DND-41 (cell line): ENCODE data around the gene PTGR1.

Source experiments
- ATAC-seq: fragments of 200-7000 bp; cut with Tn5 transposase; 3 replicates; pipeline ENCODE4 v1.9.1; 2021; ENCODE audit warnings: low read depth; ENCODE audit not compliant: insufficient read depth
- DNase-seq: peaks from one replicate; pipeline ENCODE4 v3.0.0-alpha.2; 2020
- H2AFZ ChIP-seq: 2 replicates; pipeline ENCODE4 v1.6.0; 2012; ENCODE audit warnings: low read depth, low read length
- H3K27ac ChIP-seq: 2 replicates; pipeline ENCODE4 v1.5.1; 2012; ENCODE audit warnings: low read length, inconsistent platforms
- H3K27me3 ChIP-seq: fragments of 200-600 bp; sonication (generic); 2 replicates; pipeline ENCODE4 v1.6.0; 2012; ENCODE audit warnings: low read length, mild to moderate bottlenecking, inconsistent platforms; ENCODE audit not compliant: insufficient read depth, poor library complexity
- H3K36me3 ChIP-seq: 2 replicates; pipeline ENCODE4 v1.5.1; 2012; ENCODE audit warnings: low read length, inconsistent platforms; ENCODE audit not compliant: insufficient read depth
- H3K4me1 ChIP-seq: 2 replicates; pipeline ENCODE4 v1.5.1; 2012; ENCODE audit warnings: mild to moderate bottlenecking, low read length; ENCODE audit not compliant: insufficient read depth
- H3K4me2 ChIP-seq: 2 replicates; pipeline ENCODE4 v1.6.0; 2012; ENCODE audit warnings: mild to moderate bottlenecking, moderate library complexity, low read length, inconsistent platforms; ENCODE audit not compliant: insufficient read depth
- H3K4me3 ChIP-seq, 2 experiments: fragments of 200-600 bp in 1 of 2; shearing (Covaris generic) in 1 of 2; 2 replicates each; pipeline ENCODE4 v1.5.1; 2012 to 2016; ENCODE audit warnings: inconsistent platforms in 2 of 2, low read length in 2 of 2, mild to moderate bottlenecking in 2 of 2, low read depth in 1 of 2, moderate library complexity in 1 of 2
- H3K79me2 ChIP-seq: 2 replicates; pipeline ENCODE4 v1.6.0; 2012; ENCODE audit warnings: low read length, inconsistent platforms; ENCODE audit not compliant: insufficient read depth
- H3K9ac ChIP-seq: 2 replicates; pipeline ENCODE4 v1.6.0; 2012; ENCODE audit warnings: low read depth, mild to moderate bottlenecking, inconsistent platforms, low read length, moderate library complexity
- H3K9me3 ChIP-seq: 2 replicates; pipeline ENCODE4 v1.5.1; 2012; ENCODE audit warnings: low read length, moderate library complexity, mild to moderate bottlenecking, inconsistent platforms; ENCODE audit not compliant: insufficient read depth, severe bottlenecking
- H4K20me1 ChIP-seq: 2 replicates; pipeline ENCODE4 v1.6.0; 2012; ENCODE audit warnings: low read length; ENCODE audit not compliant: insufficient read depth
- CTCF ChIP-seq: IDR thresholded peaks from 2 replicates; pipeline ENCODE4 v1.5.1; 2012; ENCODE audit warnings: borderline replicate concordance, low read length, moderate library complexity, mild to moderate bottlenecking; ENCODE audit not compliant: poor library complexity, severe bottlenecking; ENCODE audit errors: extremely low read depth
- EZH2 ChIP-seq: IDR thresholded peaks from 3 replicates; pipeline ENCODE4 v1.6.1; 2012; ENCODE audit warnings: borderline replicate concordance, low read depth, mild to moderate bottlenecking, moderate library complexity, low read length, inconsistent platforms; ENCODE audit not compliant: severe bottlenecking

The PTGR1 gene

GRCh38 chr9:111597852-111598732 is 1.4 kb downstream of the PTGR1 start:
- DNase-seq (peak; percentile 4), ATAC-seq (no peak)
- Histone ChIP-seq H3K36me3 (no peaks in the 10 kb centered on the region), H3K27ac (no peak overlapping the region), H3K4me1 (no peaks in the 10 kb centered on the region), H2AFZ (no peak overlapping the region), H3K9me3 (no peaks in the 10 kb centered on the region), H3K27me3 (no peaks in the 10 kb centered on the region), H4K20me1 (no peaks in the 10 kb centered on the region), H3K4me2 (no peak overlapping the region), H3K4me3 (no peak overlapping the region), H3K79me2 (no peaks in the 10 kb centered on the region), H3K9ac (no peak overlapping the region)
- TF ChIP-seq CTCF (peak; percentile 36), EZH2 (no peak)

- no peak overlapping the region for H2AFZ ChIP-seq
- no peak overlapping the region for H3K4me2 ChIP-seq
- H3K4me3 ChIP-seq, result no peak overlapping the region
- H3K27ac ChIP-seq, result no peak overlapping the region
- no peaks in the 10 kb centered on the region for H3K79me2 ChIP-seq
- TF ChIP-seq CTCF (no peak), EZH2 (no peak)
- no peak overlapping the region for H3K9ac ChIP-seq
- DNase-seq, result no peak
- ATAC-seq, result no peak
- H3K36me3 ChIP-seq, result no peaks in the 10 kb centered on the region
- peaks cover 5% of the 10 kb centered on the region for H3K27me3 ChIP-seq
- no peaks in the 10 kb centered on the region for H3K9me3 ChIP-seq
- H3K4me1 ChIP-seq, result no peaks in the 10 kb centered on the region
- no peaks in the 10 kb centered on the region for H4K20me1 ChIP-seq
Measured at GRCh38 chr9:111588846-111589245, 10.6 kb downstream of the PTGR1 start.

DNA sequence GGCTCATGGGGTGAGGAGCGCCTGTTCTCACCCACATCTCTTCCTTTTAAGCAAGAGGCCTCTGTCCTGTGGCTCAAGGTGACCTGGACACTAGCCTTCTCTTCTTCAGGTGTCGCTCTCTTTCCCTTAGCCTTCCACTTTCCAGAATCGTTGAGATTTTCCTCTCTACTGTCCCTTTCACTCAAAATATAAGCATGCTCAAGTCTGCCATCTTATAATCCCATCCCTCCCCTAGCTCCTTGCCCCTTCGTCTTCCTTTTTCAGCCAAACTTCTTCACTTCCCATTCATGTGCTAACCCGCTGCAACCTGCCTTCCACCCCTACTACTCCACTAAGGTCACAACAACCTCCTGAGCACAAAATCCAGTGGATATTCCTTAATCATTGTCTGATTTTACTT is 13.1 kb downstream of the PTGR1 start:
- H3K4me3 ChIP-seq, result no peak overlapping the region
- no peak overlapping the region for H3K4me2 ChIP-seq
- H3K9me3 ChIP-seq, result no peaks in the 10 kb centered on the region
- TF ChIP-seq CTCF (no peak), EZH2 (no peak)
- DNase-seq (no peak), ATAC-seq (no peak)
- H3K27me3 ChIP-seq, result peaks cover 5% of the 10 kb centered on the region
- no peak overlapping the region for H2AFZ ChIP-seq
- no peaks in the 10 kb centered on the region for H3K79me2 ChIP-seq
- no peak overlapping the region for H3K9ac ChIP-seq
- H3K27ac ChIP-seq, result no peak overlapping the region
- H3K4me1 ChIP-seq, result no peaks in the 10 kb centered on the region
- no peaks in the 10 kb centered on the region for H3K36me3 ChIP-seq
- no peaks in the 10 kb centered on the region for H4K20me1 ChIP-seq
